T-helper 1 cell treated with Interleukin-12 subunit alpha and Interleukin-12 subunit beta and Interleukin-4 antibody, amounts not matched to agents 30 μg/mL and 1 μg/mL, for 36 hours (primary cell): ENCODE measurements around the gene POU3F2.

Experiments
- H3K27ac Mint-ChIP-seq: one replicate; pipeline ENCODE4 v1.8.0; 2021; ENCODE audit warnings: mild to moderate bottlenecking, mixed read lengths
- H3K27me3 Mint-ChIP-seq: one replicate; pipeline ENCODE4 v1.8.0; 2021; ENCODE audit warnings: low read depth, mixed read lengths
- H3K36me3 Mint-ChIP-seq: one replicate; pipeline ENCODE4 v1.8.0; 2021; ENCODE audit warnings: low read depth, mixed read lengths
- H3K4me1 Mint-ChIP-seq: one replicate; pipeline ENCODE4 v1.8.0; 2021; ENCODE audit warnings: low read depth, mixed read lengths
- H3K4me3 Mint-ChIP-seq: one replicate; pipeline ENCODE4 v1.8.0; 2021; ENCODE audit warnings: mild to moderate bottlenecking, moderate library complexity, mixed read lengths
- H3K9me3 Mint-ChIP-seq: one replicate; pipeline ENCODE4 v1.8.0; 2021; ENCODE audit warnings: mixed read lengths

Gene POU3F2

GRCh38 chr6:98834060-98835031 is at the start of gene POU3F2:
Gene POU3F2 (plus strand): TSS chr6:98834574. CDS start chr6:98834874, 300 bp downstream.
- H3K4me1 Mint-ChIP-seq, result peaks cover 21% of the 10 kb centered on the region
- no peaks in the 10 kb centered on the region for H3K9me3 Mint-ChIP-seq
- H3K4me3 Mint-ChIP-seq, result peak within 1 kb of the TSS; percentile 85
- peaks cover 81% of the 10 kb centered on the region for H3K27me3 Mint-ChIP-seq
- H3K36me3 Mint-ChIP-seq, result no peaks in the 10 kb centered on the region
- peak within 1 kb of the TSS; percentile 71 for H3K27ac Mint-ChIP-seq

- no peak overlapping the region for H3K4me3 Mint-ChIP-seq
- no peaks in the 10 kb centered on the region for H3K9me3 Mint-ChIP-seq
- peaks cover 27% of the 10 kb centered on the region for H3K27me3 Mint-ChIP-seq
- no peak overlapping the region for H3K27ac Mint-ChIP-seq
- no peaks in the 10 kb centered on the region for H3K4me1 Mint-ChIP-seq
- H3K36me3 Mint-ChIP-seq, result no peaks in the 10 kb centered on the region
Measured at GRCh38 chr6:98787435-98787834, 46.9 kb upstream of the POU3F2 start.

- no peaks in the 10 kb centered on the region for H3K4me1 Mint-ChIP-seq
- H3K27me3 Mint-ChIP-seq, result peaks cover 27% of the 10 kb centered on the region
- H3K9me3 Mint-ChIP-seq, result no peaks in the 10 kb centered on the region
- no peaks in the 10 kb centered on the region for H3K36me3 Mint-ChIP-seq
- no peak overlapping the region for H3K4me3 Mint-ChIP-seq
- H3K27ac Mint-ChIP-seq, result no peak overlapping the region
Measured at GRCh38 chr6:98787961-98788360, 46.4 kb upstream of the POU3F2 start.

- H3K27ac Mint-ChIP-seq, result no peak overlapping the region
Measured at GRCh38 chr6:98794307-98794842, 40.0 kb upstream of the POU3F2 start.

GRCh38 chr6:98797217-98797994 is 37.0 kb upstream of the POU3F2 start:
- no peak overlapping the region for H3K27ac Mint-ChIP-seq
- no peaks in the 10 kb centered on the region for H3K4me1 Mint-ChIP-seq
- H3K9me3 Mint-ChIP-seq, result no peaks in the 10 kb centered on the region
- H3K4me3 Mint-ChIP-seq, result no peak overlapping the region
- H3K27me3 Mint-ChIP-seq, result peaks cover 12% of the 10 kb centered on the region
- H3K36me3 Mint-ChIP-seq, result no peaks in the 10 kb centered on the region

More at GRCh38 chr6:98794307-98794842, 40.0 kb upstream of the POU3F2 start:
- Mint-ChIP-seq H3K27me3 (peaks cover 18% of the 10 kb centered on the region), H3K9me3 (no peaks in the 10 kb centered on the region), H3K4me1 (no peaks in the 10 kb centered on the region), H3K4me3 (no peak overlapping the region), H3K36me3 (no peaks in the 10 kb centered on the region)

- Mint-ChIP-seq H3K9me3 (no peaks in the 10 kb centered on the region), H3K27ac (no peak overlapping the region), H3K4me3 (no peak overlapping the region), H3K4me1 (no peaks in the 10 kb centered on the region), H3K36me3 (no peaks in the 10 kb centered on the region), H3K27me3 (peaks cover 6% of the 10 kb centered on the region)
Measured at GRCh38 chr6:98800866-98801265, 33.5 kb upstream of the POU3F2 start.

- no peak overlapping the region for H3K27ac Mint-ChIP-seq
Measured at GRCh38 chr6:98808541-98809210, 25.7 kb upstream of the POU3F2 start.

GRCh38 chr6:98812220-98812619 is 22.2 kb upstream of the POU3F2 start:
- no peak overlapping the region for H3K27ac Mint-ChIP-seq
- H3K36me3 Mint-ChIP-seq, result no peaks in the 10 kb centered on the region
- H3K4me1 Mint-ChIP-seq, result no peaks in the 10 kb centered on the region
- H3K9me3 Mint-ChIP-seq, result no peaks in the 10 kb centered on the region
- peaks cover 6% of the 10 kb centered on the region for H3K27me3 Mint-ChIP-seq
- H3K4me3 Mint-ChIP-seq, result no peak overlapping the region

More at GRCh38 chr6:98808541-98809210, 25.7 kb upstream of the POU3F2 start:
- Mint-ChIP-seq H3K36me3 (no peaks in the 10 kb centered on the region), H3K4me1 (no peaks in the 10 kb centered on the region), H3K4me3 (no peak overlapping the region), H3K9me3 (no peaks in the 10 kb centered on the region), H3K27me3 (peaks cover 4% of the 10 kb centered on the region)

- no peaks in the 10 kb centered on the region for H3K9me3 Mint-ChIP-seq
- H3K27me3 Mint-ChIP-seq, result peaks cover 36% of the 10 kb centered on the region
- H3K36me3 Mint-ChIP-seq, result no peaks in the 10 kb centered on the region
- H3K4me3 Mint-ChIP-seq, result no peak overlapping the region
- H3K4me1 Mint-ChIP-seq, result no peaks in the 10 kb centered on the region
- H3K27ac Mint-ChIP-seq, result no peak overlapping the region
Measured at GRCh38 chr6:98816799-98817198, 17.6 kb upstream of the POU3F2 start.

GRCh38 chr6:98821756-98822405 is 12.5 kb upstream of the POU3F2 start:
- Mint-ChIP-seq H3K27me3 (peaks cover 80% of the 10 kb centered on the region), H3K4me3 (no peak overlapping the region), H3K36me3 (no peaks in the 10 kb centered on the region)

GRCh38 chr6:98823428-98824161 is 10.8 kb upstream of the POU3F2 start:
- H3K9me3 Mint-ChIP-seq, result no peaks in the 10 kb centered on the region
- H3K4me1 Mint-ChIP-seq, result peaks cover 11% of the 10 kb centered on the region
- peaks cover 87% of the 10 kb centered on the region for H3K27me3 Mint-ChIP-seq
- H3K27ac Mint-ChIP-seq, result peak overlapping the region; percentile 34
- peak overlapping the region; percentile 77 for H3K4me3 Mint-ChIP-seq
- no peaks in the 10 kb centered on the region for H3K36me3 Mint-ChIP-seq

More at GRCh38 chr6:98821756-98822405, 12.5 kb upstream of the POU3F2 start:
- H3K27ac Mint-ChIP-seq, result no peak overlapping the region
- no peaks in the 10 kb centered on the region for H3K9me3 Mint-ChIP-seq
- peaks cover 11% of the 10 kb centered on the region for H3K4me1 Mint-ChIP-seq

GRCh38 chr6:98824162-98824901 is 10.0 kb upstream of the POU3F2 start:
- Mint-ChIP-seq H3K4me3 (peak overlapping the region; percentile 77), H3K36me3 (no peaks in the 10 kb centered on the region), H3K4me1 (peaks cover 11% of the 10 kb centered on the region), H3K9me3 (no peaks in the 10 kb centered on the region), H3K27me3 (peaks cover 90% of the 10 kb centered on the region), H3K27ac (peak overlapping the region; percentile 34)
